Measurements from ENCODE around the gene FAM200A. TPM values are rescaled to one million over a fixed set of nuclear protein-coding genes. Genes with fewer than 3 reads are reported as not detected.

The FAM200A gene
- total and polyA plus RNA-seq, 4 donors, result 1.0 to 4.6 (median 2.1) TPM

GRCh38 chr7:99499371-99499720 lies 52.6 kb downstream of the FAM200A start:
- Histone ChIP-seq H3K27me3 (ENCODE audit: control insufficient read depth in 4 of 4, insufficient read depth in 4 of 4, low read length in 3 of 4) (no peaks in the 10 kb centered on the region), H3K4me1 (ENCODE audit: control insufficient read depth in 4 of 4, insufficient read depth in 4 of 4, low read length in 3 of 4) (peaks cover 9 to 25% (median 20%) of the 10 kb centered on the region in 4 donors), H3K4me3 (ENCODE audit: low read depth in 1 of 3, low read length in 3 of 3) (peak overlapping the region; percentile 75 to 97 (median 94)), H3K9me3 (ENCODE audit: control insufficient read depth in 4 of 4, low read length in 3 of 4) (peaks cover 0 to 3% (median 2%) of the 10 kb centered on the region in 4 donors), H3K36me3 (ENCODE audit: control insufficient read depth in 4 of 4, insufficient read depth in 3 of 4, low read depth in 1 of 4, low read length in 3 of 4) (peaks cover 4 to 13% (median 7%) of the 10 kb centered on the region in 4 donors), H3K9ac (ENCODE audit: low read depth in 1 of 2, low read length in 2 of 2) (peak overlapping the region; percentile 83 to 87), H3K27ac (ENCODE audit: low read depth in 1 of 2, low read length in 2 of 2) (peak overlapping the region; percentile 90)
- no peak for DNase-seq (ENCODE audit: low spot score)
- 2% methylated on average over 14 of the region's 14 CpGs for WGBS
- TF ChIP-seq YY1 (IDR thresholded peaks at IDR 0.05), result no peak
- no peak for TF ChIP-seq HNF4A (conservative IDR thresholded peaks at IDR 0.05)
- no peak for TF ChIP-seq RXRA (IDR thresholded peaks at IDR 0.05)
- TF ChIP-seq MAX (IDR thresholded peaks at IDR 0.05), result no peak
- TF ChIP-seq ZBTB33 (IDR thresholded peaks at IDR 0.05), result no peak
- no peak for TF ChIP-seq ATF3 (IDR thresholded peaks at IDR 0.05)
- no peak for TF ChIP-seq FOXA1 (IDR thresholded peaks at IDR 0.05)
- no peak for TF ChIP-seq GABPA (IDR thresholded peaks at IDR 0.05 in 1 of 2, conservative IDR thresholded peaks at IDR 0.05 in 1 of 2)
- TF ChIP-seq CTCF (IDR thresholded peaks at IDR 0.05; ENCODE audit: low read depth, low read length, missing input control), result no peak
- TF ChIP-seq JUND (IDR thresholded peaks at IDR 0.05), result no peak
- no peak for TF ChIP-seq TAF1 (conservative IDR thresholded peaks at IDR 0.05)
- no peak for TF ChIP-seq EGR1 (IDR thresholded peaks at IDR 0.05; ENCODE audit: low read depth in 2 of 2)

- H3K36me3 ChIP-seq (ENCODE audit: control insufficient read depth in 4 of 4, insufficient read depth in 3 of 4, low read depth in 1 of 4, low read length in 3 of 4), result peaks cover 7 to 21% (median 15%) of the 10 kb centered on the region in 4 donors
- peaks cover 8 to 11% (median 10%) of the 10 kb centered on the region in 4 donors for H3K9me3 ChIP-seq (ENCODE audit: control insufficient read depth in 4 of 4, low read length in 3 of 4)
- no peak overlapping the region for H3K27ac ChIP-seq (ENCODE audit: low read depth in 1 of 2, low read length in 2 of 2)
- H3K4me1 ChIP-seq (ENCODE audit: control insufficient read depth in 4 of 4, insufficient read depth in 4 of 4, low read length in 3 of 4), result peaks cover 9 to 22% (median 19%) of the 10 kb centered on the region in 4 donors
- TF ChIP-seq ATF3 (IDR thresholded peaks at IDR 0.05) (no peak), YY1 (IDR thresholded peaks at IDR 0.05) (no peak), RXRA (IDR thresholded peaks at IDR 0.05) (no peak), TAF1 (conservative IDR thresholded peaks at IDR 0.05) (no peak), EGR1 (IDR thresholded peaks at IDR 0.05; ENCODE audit: low read depth in 2 of 2) (no peak), REST (IDR thresholded peaks at IDR 0.05) (no peak), FOXA1 (IDR thresholded peaks at IDR 0.05) (no peak), MAX (IDR thresholded peaks at IDR 0.05) (no peak), JUND (IDR thresholded peaks at IDR 0.05) (no peak), RAD21 (IDR thresholded peaks at IDR 0.05) (no peak), NR2F2 (IDR thresholded peaks at IDR 0.05) (no peak), CTCF (IDR thresholded peaks at IDR 0.05; ENCODE audit: low read depth, low read length, missing input control) (no peak), ZBTB33 (IDR thresholded peaks at IDR 0.05) (no peak), FOXA2 (IDR thresholded peaks at IDR 0.05) (no peak), HNF4G (IDR thresholded peaks at IDR 0.05) (no peak), HNF4A (conservative IDR thresholded peaks at IDR 0.05) (no peak), SP1 (IDR thresholded peaks at IDR 0.05) (no peak)
- no peak for DNase-seq (ENCODE audit: low spot score)
- no peak overlapping the region for H3K9ac ChIP-seq (ENCODE audit: low read depth in 1 of 2, low read length in 2 of 2)
- WGBS, result 71% methylated on average over 11 of the region's 11 CpGs
- no peaks in the 10 kb centered on the region for H3K27me3 ChIP-seq (ENCODE audit: control insufficient read depth in 4 of 4, insufficient read depth in 4 of 4, low read length in 3 of 4)
- peak overlapping the region; percentile 45 to 75 (median 60) for H3K4me3 ChIP-seq (ENCODE audit: low read depth in 1 of 3, low read length in 3 of 3)
Measured at GRCh38 chr7:99498546-99498944, 53.4 kb downstream of the FAM200A start.

All from liver (tissue), 9 donors.